ENCODE data around the gene TBC1D1. TPM values are rescaled to one million over a fixed set of nuclear protein-coding genes. Genes with fewer than 3 reads are reported as not detected.

The TBC1D1 gene
- total and polyA plus RNA-seq, 2 of the 8 experiments (the other 6 are each of a cell fraction or from before 2014, with no cell fraction given) = 96.9 to 162 TPM

DNA sequence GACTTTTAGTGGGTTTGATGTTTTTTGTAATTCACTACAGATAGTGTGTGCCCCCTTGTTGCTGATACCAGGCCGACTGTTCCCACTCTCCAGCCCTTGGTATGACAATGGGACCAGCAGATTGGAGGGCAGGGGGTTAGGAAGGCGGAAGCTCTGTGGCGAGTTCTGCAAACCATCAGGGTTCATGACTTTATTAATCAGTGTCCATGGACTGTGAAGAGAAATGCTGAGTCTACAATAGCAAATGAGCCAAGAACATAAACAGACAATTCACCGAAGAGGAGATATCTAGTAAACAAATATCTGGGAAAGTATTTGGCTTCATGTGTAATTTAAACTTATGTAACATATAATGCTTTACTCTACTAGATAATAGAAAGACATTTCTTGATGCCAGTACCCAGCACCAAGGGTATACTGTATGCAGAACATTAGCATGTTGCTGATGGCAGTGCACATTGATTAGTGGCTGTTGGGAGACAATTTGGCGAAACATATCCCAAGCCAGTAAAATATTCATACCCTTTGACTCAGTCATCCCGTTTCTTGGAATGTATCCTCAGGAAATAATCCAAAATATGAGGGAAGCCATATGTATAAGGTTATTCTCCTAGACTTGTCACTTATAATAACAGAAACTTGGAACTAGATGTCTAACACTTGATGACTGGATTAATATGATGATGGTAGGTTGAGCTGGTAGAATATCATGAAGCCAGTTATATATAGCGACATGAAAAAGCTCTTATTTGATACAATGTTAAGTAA, 238.8 kb downstream of the TBC1D1 start:
- no peak overlapping the region for H2BK20ac ChIP-seq (ENCODE audit: low read length)
- H2BK5ac ChIP-seq (ENCODE audit: low read depth, low read length) = no peak overlapping the region
- H3K4me1 ChIP-seq (replicated peaks in 1 of 4; ENCODE audit: control insufficient read depth in 3 of 4, insufficient read depth in 4 of 4, low read length in 3 of 4) = peaks cover 11 to 30% (median 14%) of the 10 kb centered on the region in 4 experiments; a peak in 6 of 7 replicates
- no peak overlapping the region for H3K18ac ChIP-seq (ENCODE audit: extremely low read depth, low read length)
- TF ChIP-seq JUND (IDR thresholded peaks at IDR 0.05; ENCODE audit: low read length) (no peak), CHD1 (IDR thresholded peaks at IDR 0.05; ENCODE audit: low read depth, low read length) (no peak), CHD2 (IDR thresholded peaks at IDR 0.05; ENCODE audit: low read length) (no peak), TAF7 (optimal IDR thresholded peaks at IDR 0.05; ENCODE audit: borderline replicate concordance, low read depth, low read length) (no peak), KDM4A (IDR thresholded peaks at IDR 0.05; ENCODE audit: low read depth, low read length, severe bottlenecking) (no peak), POLR2AphosphoS5 (IDR thresholded peaks at IDR 0.05; ENCODE audit: low read depth, low read length) (no peak), SP4 (IDR thresholded peaks at IDR 0.05; ENCODE audit: low read length) (no peak), TEAD4 (IDR thresholded peaks at IDR 0.05; ENCODE audit: low read depth, low read length) (no peak), YY1 (IDR thresholded peaks at IDR 0.05; ENCODE audit: low read depth, low read length) (no peak), KDM5A (IDR thresholded peaks at IDR 0.05; ENCODE audit: low read length) (no peak), SIX5 (IDR thresholded peaks at IDR 0.05; ENCODE audit: low read depth, low read length) (no peak)
- TF ChIP-seq, protein P1, sequence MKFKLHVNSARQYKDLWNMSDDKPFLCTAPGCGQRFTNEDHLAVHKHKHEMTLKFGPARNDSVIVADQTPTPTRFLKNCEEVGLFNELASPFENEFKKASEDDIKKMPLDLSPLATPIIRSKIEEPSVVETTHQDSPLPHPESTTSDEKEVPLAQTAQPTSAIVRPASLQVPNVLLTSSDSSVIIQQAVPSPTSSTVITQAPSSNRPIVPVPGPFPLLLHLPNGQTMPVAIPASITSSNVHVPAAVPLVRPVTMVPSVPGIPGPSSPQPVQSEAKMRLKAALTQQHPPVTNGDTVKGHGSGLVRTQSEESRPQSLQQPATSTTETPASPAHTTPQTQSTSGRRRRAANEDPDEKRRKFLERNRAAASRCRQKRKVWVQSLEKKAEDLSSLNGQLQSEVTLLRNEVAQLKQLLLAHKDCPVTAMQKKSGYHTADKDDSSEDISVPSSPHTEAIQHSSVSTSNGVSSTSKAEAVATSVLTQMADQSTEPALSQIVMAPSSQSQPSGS (IDR thresholded peaks at IDR 0.05; ENCODE audit: low read length) = no peak
- H2BK120ac ChIP-seq (replicated peaks; ENCODE audit: low read depth, low read length) = no peak overlapping the region
- H3K23me2 ChIP-seq (ENCODE audit: low read depth, low read length) = no peaks in the 10 kb centered on the region
- H2BK15ac ChIP-seq (ENCODE audit: low read length) = no peak overlapping the region
- no peak overlapping the region for H3K14ac ChIP-seq (ENCODE audit: insufficient read length)
- H4K5ac ChIP-seq (ENCODE audit: insufficient read length, low read depth, low read length) = no peak overlapping the region
- H3K36me3 ChIP-seq (ENCODE audit: control insufficient read depth in 2 of 4, insufficient read depth in 4 of 4, low read length in 3 of 4) = peaks cover 0 to 25% (median 5%) of the 10 kb centered on the region in 4 experiments; a peak in 5 of 8 replicates
- no peak overlapping the region for H3K9ac ChIP-seq (replicated peaks in 1 of 4; ENCODE audit: extremely low read depth in 1 of 4, low read depth in 3 of 4, low read length in 3 of 4)
- WGBS, 2 experiments (ENCODE audit: extremely low coverage in 1 of 2, insufficient coverage in 1 of 2, insufficient read length in 1 of 2, insufficient replicate concordance in 2 of 2, low coverage in 1 of 2, low lambda C conversion rate in 2 of 2, missing lambda C conversion rate in 1 of 2) = 86% methylated on average over 7 of the region's 7 CpGs; no CpG with 5 or more reads in 1 of the 2 experiments
- FAIRE-seq (no peak), DNase-seq (ENCODE audit: low read depth in 1 of 2, low spot score in 2 of 2) (no peak)
- no peaks in the 10 kb centered on the region for H3K79me2 ChIP-seq (ENCODE audit: control insufficient read depth in 1 of 2, insufficient read depth in 2 of 2, low read length in 2 of 2)
- H4K8ac ChIP-seq (ENCODE audit: extremely low read depth, insufficient read depth, low read length) = no peak overlapping the region
- ChIA-PET POLR2A (ENCODE audit: partially characterized antibody) (interaction anchor here (0.8 to 1.6 kb wide), 4 partner anchors 39 to 537 kb away, joined by 3 read pairs; no protein-coding TSS in a partner anchor), CTCF (ENCODE audit: partially characterized antibody) (interaction anchor here (0.6 to 1.4 kb wide), 5 partner anchors 17 to 490 kb away, joined by 3 to 5 read pairs (median 3); no protein-coding TSS in a partner anchor)
- no peak overlapping the region for H2AK5ac ChIP-seq (ENCODE audit: low read depth, low read length)
- no peak overlapping the region for H3K27ac ChIP-seq (ENCODE audit: low read depth, low read length)
- no peak overlapping the region for H3K4ac ChIP-seq (replicated peaks; ENCODE audit: insufficient read length, low read depth, low read length)
- no peak overlapping the region for H2AFZ ChIP-seq (ENCODE audit: low read length)
- peak overlapping the region in 1 of 4 experiments; percentile 26; a peak in 1 of 8 replicates for H3K4me3 ChIP-seq (ENCODE audit: extremely low read depth in 1 of 4, insufficient read depth in 2 of 4, low read depth in 3 of 4, low read length in 4 of 4)
- no peak overlapping the region for H4K91ac ChIP-seq (replicated peaks; ENCODE audit: insufficient read length, low read length)
- H3K23ac ChIP-seq (ENCODE audit: insufficient read length) = no peak overlapping the region
- H2BK12ac ChIP-seq (ENCODE audit: low read depth, low read length) = no peak overlapping the region
- no peaks in the 10 kb centered on the region for H3K79me1 ChIP-seq (ENCODE audit: low read depth, low read length)
- H3K56ac ChIP-seq (replicated peaks; ENCODE audit: insufficient read length, low read depth, low read length) = no peak overlapping the region
- no peaks in the 10 kb centered on the region for H3K9me3 ChIP-seq (ENCODE audit: insufficient read depth in 2 of 2, low read depth in 1 of 2, low read length in 1 of 2)
- peaks cover 4 to 11% of the 10 kb centered on the region in 2 experiments for H4K20me1 ChIP-seq (replicated peaks in 1 of 2; ENCODE audit: control insufficient read depth in 1 of 2, insufficient read depth in 2 of 2, low read length in 2 of 2)
- peak overlapping the region; percentile 19 to 54 for H3K4me2 ChIP-seq (ENCODE audit: insufficient read depth in 1 of 2, low read depth in 2 of 2, low read length in 2 of 2)
- peaks cover 1 to 36% (median 29%) of the 10 kb centered on the region in 4 experiments for H3K27me3 ChIP-seq (replicated peaks in 1 of 4; ENCODE audit: control insufficient read depth in 3 of 4, extremely low read depth in 1 of 4, insufficient read depth in 3 of 4, low read length in 3 of 4)
